GM19025 (cell line): ENCODE results near the gene KIF1A.
"Not testable (repeated sequence)": the region's sequence is repeated elsewhere in the genome, so short reads cannot be mapped to it uniquely, and the experiment has no call there.

Source experiments
- ATAC-seq: cut with Tn5 transposase; IDR thresholded peaks from one replicate; pipeline ENCODE4 v1.9.1; 2021; ENCODE audit warnings: mild to moderate bottlenecking, low read depth, moderate library complexity; ENCODE audit not compliant: unreplicated experiment

Gene KIF1A

DNA sequence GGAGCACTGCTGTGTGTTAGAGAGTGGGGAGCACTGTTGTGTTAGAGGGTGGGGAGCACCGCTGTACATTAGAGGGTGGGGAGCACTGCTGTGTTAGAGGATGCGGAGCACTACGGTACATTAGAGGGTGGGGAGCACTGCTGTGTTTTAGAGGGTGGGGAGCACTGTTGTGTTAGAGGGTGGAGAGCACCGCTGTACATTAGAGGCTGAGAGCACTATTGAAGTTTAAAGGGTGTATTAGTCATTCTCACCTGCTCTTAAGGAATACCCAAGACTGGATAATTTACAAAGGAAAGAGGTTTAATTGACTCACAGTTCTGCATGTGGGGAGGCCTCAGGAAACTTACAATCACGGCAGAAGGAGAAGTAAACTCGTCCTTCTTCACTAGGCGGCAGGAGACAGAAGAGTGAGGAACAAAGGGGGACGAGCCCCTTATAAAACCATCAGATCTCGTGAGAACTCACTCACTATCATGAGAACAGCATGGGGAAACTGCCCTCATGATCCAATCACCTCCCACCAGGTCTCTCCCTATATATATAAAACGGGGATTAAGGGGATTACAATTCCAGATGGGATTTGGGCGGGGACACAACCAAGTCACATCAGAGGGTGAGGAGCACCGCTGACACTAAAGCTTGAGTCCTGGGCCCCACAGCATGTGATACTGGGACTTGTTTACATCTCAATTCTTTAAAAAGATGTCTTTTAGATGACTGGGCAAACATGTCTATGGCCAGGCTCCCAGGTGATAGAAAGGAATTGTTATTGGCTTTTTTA lies 29.1 kb upstream of the KIF1A start:
- no peak for ATAC-seq

- no peak for ATAC-seq
Measured at GRCh38 chr2:240847817-240848216, 27.8 kb upstream of the KIF1A start.

GRCh38 chr2:240846873-240847595 lies 27.0 kb upstream of the KIF1A start:
- no peak for ATAC-seq

- ATAC-seq: not testable (repeated sequence)
Measured at GRCh38 chr2:240846309-240846708, 26.3 kb upstream of the KIF1A start.

DNA sequence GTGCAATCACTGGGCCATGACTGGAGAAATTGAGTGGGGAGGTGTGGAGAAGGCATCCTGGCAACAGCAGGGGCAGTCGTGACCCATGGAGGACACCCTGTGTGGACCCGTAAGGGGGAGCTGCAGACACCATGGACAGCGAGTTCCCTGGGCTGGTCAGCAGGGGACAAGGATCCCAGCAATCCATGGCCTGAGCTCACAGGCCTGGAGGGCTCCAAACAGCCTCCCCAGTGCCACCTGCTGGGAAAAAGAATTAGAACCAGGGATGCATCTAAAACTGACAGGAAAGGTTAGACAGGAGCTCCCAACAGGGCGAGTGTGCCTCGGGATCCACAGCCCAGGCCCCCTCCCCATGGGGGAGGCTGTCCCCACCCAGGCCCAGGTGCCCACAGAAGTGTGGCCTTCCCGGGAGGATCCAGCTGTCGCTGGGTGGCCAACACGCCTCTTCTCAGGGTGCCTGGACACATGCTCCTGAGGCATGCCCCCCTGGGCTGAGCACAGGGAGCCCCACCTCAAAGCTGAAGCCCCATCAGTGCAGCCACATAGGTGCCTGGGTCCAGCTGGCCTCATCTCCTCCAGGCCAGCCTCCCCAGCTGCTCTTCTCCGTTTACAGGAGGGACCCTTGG lies 20.5 kb upstream of the KIF1A start:
- ATAC-seq: no peak

DNA sequence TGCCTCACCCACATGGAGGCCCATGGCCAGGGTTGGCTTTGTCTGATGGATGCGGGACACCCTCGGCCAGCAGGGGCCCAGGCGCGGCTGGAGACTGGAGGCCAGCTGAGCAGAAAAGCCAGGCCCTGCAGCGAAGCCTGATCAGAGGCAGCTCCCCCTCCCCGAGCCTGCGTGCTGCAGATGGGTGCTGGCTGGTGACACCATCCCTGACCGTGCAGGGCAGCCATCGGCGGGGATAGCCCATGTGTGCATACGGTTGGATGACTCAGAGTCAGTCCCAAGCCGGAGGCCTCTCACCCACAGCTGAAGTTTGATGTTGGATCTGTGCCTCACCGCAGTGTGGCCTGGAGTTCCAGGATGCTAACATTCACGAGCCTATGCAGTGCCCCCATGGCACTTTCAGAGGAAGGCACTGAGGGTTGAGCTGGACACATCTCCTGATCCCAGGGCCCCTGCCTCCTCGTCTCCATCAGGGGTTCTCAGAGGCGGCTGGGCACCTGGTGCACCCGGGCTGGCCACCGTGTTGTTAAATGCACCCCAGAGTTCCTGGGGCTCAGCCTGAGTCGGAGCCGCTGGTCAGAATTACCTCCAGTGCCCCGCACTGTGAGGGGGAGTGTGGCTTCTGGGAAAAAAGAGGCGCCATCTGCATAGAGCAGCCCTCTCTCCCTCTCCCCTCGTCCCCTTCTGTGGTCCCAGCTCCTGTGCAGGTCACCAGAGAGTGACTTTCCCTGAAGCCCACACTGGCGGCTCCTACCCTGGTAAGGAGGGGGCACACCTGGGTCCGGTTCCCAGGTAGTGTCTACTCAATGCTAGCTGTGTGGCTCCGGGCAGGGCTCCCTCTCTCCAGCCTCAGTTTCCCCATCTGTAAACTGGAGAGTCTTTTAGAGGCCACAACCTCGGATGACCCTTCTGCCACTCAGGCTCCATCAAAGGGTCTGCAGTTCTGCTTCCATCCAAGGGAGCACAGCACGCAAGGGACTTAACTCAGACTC lies 19.4 kb upstream of the KIF1A start:
- no peak for ATAC-seq

DNA sequence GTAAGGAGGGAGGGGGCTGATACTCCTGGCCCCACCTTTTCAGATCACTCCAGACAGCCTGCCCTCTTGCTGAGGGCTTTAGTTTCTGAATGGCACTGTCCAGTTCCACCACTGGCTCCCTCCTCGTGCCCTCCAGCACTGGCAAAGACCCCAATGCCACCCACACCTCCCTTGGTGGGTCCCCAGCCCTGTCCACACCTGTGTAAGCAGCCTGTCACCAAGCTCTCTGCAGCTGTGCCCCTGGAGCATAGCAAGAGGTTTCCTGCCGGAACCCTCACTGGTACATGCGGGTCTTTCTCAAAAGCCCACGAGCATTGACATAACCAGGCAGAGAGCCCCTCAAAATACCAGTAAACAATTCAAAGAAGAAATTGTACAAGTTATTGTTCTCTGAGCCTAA lies 17.6 kb upstream of the KIF1A start:
- no peak for ATAC-seq

GRCh38 chr2:240836781-240837467 lies 16.9 kb upstream of the KIF1A start:
- no peak for ATAC-seq

DNA sequence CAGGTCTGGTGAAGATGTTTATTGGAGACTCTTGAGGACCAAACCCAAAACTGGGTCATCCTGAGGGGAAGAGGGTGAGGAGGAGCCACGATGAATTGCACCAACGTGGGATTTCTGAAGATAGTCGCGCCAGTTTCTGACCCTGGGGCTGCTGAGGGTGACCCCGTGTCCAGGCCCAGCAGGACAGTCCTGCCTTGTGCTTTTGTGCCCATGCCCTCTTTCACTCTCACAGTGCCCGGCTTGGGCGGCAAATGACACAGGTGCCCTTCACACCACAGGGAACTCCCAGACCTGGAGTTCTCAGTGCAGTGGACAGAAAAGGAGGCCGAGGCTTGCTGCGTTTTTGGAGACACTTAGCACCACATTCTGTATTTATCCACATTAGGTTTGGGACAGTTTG lies 15.5 kb upstream of the KIF1A start:
- ATAC-seq: no peak

DNA sequence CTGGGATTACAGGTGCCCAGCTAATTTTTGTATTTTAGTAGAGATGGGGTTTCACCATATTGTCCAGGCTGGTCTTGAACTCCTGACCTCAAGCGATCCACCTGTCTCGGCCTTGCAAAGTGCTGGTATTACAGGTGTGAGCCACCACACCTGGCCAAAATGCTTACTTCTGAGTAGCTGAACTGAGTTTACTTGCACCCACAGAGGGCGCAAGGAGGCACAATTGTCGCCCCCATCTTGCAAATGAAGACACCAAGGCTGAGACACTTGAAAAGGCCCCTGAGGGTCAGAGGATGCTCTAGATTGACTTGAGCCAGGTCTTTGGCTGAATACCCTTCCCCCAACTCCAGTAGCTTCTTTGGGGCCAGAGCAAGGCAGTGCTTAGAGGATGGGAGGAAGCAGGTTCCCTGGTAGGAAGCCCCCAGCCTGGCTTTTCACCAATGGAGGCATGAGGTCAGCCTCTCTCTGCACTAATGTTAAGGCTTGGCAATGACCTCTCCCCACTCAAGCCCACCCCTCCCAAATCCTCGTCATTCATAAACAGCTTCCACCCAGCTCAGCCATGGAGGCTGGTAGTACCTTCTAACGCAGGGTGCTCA lies 14.5 kb upstream of the KIF1A start:
- ATAC-seq: no peak

- no peak for ATAC-seq
Measured at GRCh38 chr2:240833724-240834285, 13.8 kb upstream of the KIF1A start.

DNA sequence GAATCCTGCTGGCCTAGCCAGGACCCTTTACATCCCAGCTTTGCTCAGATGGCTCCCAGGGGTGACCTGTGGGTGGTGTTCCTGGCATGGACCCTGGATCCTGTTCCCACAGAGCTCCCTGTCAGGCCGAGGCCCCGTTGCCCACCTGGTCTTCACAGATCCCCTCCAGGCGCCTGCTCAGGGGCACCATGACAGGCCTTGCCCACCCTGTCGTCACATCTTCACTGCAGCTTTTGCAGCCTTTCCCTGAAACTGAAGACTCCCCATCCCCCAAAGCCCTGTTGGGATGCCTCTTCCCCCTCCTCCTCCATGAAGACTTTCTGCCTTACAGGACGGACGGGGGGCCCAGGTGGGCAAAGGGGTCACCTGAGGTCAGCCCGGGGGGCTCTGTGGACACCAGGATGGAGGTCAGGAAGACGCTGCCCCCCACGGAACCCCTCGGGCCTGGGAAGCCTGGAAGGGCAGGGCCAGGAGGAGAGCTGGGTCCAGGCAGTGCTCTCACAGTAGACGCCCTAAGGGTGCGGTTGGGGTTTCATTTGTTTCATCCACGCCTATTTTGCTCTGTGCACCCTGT lies 13.0 kb upstream of the KIF1A start:
- ATAC-seq: no peak

DNA sequence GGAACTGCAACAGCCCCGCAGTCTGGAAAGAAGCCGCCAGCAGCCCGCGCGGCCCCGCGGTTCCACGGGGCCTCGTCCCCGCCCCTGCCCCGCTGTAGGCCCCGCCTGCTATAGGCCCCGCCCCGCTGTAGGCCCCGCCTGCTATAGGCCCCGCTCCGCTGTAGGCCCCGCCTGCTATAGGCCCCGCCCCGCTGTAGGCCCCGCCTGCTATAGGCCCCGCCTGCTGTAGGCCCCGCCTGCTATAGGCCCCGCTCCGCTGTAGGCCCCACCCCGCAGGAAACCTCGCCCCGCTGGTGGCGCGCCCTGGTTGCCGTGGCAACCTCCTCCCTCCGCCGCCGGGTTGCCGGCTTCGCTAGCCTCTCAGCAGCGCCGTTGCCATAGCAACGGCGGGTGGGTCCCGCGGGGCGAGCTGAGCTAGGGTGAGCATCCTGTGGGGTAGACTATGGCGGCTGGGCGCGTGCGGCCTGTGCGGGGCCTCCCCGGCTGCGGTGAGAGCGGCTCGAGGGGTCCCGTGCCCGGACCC lies 12.2 kb upstream of the KIF1A start:
- ATAC-seq: no peak

DNA sequence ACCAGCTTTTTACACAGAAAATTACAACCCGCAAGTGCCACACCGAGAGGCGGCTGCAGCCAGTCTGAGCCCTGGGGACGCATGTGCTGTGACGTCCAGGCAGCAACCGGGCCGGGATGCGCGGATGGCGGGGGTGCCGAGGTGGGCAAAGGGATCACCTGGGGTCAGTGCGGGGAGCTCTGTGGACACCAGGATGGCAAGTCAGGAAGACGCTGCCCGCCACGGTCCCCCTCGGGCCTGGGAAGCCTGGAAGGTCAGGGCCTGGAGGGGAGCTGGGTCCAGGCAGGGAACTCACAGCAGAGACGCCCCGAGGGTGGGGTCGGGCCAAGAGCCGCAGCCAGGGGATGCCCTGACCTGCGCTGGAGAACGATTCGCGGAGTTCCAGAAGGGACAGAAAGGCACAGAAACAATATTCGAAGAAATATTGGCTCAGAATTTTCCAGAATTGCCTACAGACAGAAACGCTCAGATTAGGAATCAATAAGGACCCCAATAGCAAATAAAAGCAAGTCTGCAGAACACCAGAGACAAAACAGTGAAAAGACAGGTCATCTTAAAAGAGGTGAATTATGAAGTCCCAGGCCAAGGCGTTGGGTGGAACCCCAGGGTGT lies 11.7 kb upstream of the KIF1A start:
- ATAC-seq: no peak

- ATAC-seq: no peak
Measured at GRCh38 chr2:240825476-240825875, 5.5 kb upstream of the KIF1A start.

- no peak for ATAC-seq
Measured at GRCh38 chr2:240823449-240824336, 3.7 kb upstream of the KIF1A start.

DNA sequence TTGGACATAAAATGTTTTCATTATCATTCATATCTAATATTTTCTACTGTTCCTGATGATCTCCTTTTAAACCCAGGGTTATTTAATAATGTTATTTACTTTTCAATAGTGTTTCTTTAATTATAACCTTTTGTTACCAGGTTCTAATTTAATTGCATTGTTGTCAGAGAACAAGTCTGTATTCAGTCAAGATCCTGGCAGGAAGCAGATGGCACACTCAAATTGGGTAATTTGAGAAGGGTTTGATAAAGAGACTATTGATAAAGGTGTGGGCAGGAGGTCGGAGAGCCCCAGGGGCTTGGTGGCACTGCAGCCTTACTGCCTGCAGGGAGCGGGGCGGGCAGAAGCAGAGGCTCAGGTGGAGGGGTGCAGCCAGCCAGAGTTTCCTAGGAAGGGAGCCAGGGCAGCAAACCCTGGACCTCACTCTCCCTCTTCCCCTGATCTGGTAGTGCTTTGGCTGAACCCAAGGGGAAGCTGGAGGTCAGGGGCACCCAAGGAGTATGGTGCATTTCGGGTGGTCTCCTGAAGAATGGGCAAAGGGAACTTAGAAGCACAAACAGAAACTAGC lies 2.3 kb upstream of the KIF1A start:
- ATAC-seq: no peak
